ENCODE data around the gene APOB.

APOB gene

DNA sequence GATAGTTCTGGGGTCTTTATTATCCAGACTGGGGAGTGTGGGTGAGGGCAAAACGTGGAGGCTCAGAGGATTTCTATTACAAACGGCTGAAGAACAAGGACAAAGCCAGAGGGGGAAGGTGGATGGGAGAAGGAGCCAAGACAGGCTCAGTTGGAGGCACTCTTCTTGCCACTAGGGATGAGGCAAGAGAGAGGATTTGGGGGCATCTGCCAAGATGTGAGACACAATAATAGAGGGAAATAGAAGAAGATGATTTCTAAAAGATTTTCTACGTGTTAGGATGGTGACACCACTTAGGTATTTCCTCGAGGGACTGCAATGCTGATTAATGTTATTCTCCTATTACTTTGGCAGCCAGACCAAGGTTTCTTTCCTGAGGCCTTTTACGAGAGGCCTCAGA, 71.8 kb downstream of the APOB start:
- no peak for DNase-seq

DNA sequence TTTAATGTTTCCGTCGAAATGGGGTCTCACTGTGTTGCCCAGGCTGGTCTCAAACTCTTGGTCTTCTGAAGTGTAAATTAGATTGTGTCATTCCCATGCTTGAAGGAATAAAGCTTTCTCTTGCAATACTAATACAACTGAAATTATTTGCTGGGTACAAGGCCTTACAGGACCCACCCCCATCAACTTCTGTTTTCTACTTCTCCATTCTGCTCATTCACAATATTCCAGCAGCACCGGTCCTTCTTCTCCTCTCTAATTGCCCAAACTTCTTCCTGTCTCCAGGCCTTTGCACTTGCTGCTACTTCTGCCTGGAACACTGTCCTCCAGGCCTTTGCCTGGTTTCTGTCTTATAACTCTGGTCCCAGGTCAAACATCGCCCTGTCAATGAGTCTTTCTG, 73.8 kb downstream of the APOB start:
- DNase-seq, result no peak

DNA sequence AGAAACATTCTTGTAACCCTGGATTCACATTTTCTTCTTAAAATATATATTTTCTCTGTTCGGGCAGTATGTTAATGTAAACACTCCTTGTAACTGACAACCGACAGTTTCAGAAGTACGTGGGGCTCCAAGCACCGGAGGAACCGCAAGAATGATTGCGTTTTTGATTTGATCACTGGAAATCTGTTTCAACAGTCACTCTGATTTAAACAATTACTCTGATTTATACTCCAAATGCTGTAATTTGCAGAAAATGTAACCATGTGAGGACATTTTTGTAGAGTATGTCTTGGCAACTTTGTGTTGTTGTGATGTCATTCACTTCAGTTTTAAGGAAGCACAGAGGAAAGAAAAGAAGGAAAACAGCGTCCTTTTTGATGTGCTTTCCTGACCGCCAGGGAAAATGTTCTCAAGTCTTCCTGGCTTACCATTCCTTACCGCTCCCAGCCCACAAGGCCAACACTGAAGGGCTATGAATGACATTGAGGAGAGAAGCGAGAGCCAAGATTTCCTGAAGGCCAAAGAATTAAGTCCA, 77.7 kb downstream of the APOB start:
- DNase-seq, result no peak

GRCh38 chr2:20965221-20965620, 78.7 kb downstream of the APOB start:
- no peak for DNase-seq

GRCh38 chr2:20963867-20964266, 80.0 kb downstream of the APOB start:
- no peak for DNase-seq

DNA sequence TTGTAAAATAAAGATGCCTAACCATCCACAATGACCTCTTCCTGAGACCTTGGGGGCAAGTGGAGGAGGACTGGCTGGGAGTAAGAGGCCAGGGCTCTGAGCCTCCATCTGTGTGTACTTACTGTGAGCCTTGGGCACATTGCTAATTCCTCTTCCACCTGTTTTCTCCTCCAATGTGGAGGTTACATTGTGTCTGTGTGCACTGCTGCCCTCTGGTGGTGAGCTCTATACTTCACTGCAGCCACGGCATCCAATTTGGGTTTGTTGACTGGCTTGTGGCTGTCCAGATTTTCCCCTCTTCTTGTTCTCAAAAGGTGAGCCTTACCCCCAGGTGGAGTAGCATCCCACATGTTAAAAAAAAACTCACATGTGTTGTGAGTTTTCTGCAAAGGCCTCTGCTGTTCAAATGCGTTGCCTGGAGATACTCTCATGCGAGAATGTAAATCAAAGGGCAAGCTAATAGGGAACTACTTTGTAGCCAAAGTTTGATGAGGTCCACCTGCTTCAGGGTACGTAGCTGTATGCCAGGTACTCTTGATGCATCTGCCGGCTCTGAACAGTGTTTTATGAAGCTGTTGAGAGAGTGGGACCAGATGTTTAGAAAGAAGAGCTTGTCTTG, 80.8 kb downstream of the APOB start:
- no peak for DNase-seq

DNA sequence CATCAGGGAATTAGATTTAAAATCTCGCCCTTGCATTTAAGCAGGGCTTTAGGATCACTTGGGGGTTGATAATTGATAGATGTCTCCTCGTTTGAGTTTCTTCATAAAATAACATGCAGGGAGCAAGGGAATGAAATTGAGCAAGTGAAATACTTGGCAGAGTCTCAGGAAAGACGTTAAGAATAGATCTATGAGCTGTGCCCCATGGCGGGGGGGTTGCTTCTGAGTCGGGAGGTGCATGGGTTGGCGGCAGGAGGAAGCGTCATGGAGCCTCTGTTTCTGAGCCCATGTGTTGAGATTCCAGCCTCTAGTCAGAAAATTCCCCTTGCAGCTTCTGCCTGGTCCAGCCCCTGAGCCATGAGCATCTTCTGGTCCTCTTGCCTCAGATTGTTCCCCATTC, 82.0 kb downstream of the APOB start:
- DNase-seq, result no peak

- DNase-seq, result no peak
Observed at GRCh38 chr2:20960003-20960402, 83.9 kb downstream of the APOB start.

- no peak for DNase-seq
Observed at GRCh38 chr2:20959252-20959651, 84.6 kb downstream of the APOB start.

DNA sequence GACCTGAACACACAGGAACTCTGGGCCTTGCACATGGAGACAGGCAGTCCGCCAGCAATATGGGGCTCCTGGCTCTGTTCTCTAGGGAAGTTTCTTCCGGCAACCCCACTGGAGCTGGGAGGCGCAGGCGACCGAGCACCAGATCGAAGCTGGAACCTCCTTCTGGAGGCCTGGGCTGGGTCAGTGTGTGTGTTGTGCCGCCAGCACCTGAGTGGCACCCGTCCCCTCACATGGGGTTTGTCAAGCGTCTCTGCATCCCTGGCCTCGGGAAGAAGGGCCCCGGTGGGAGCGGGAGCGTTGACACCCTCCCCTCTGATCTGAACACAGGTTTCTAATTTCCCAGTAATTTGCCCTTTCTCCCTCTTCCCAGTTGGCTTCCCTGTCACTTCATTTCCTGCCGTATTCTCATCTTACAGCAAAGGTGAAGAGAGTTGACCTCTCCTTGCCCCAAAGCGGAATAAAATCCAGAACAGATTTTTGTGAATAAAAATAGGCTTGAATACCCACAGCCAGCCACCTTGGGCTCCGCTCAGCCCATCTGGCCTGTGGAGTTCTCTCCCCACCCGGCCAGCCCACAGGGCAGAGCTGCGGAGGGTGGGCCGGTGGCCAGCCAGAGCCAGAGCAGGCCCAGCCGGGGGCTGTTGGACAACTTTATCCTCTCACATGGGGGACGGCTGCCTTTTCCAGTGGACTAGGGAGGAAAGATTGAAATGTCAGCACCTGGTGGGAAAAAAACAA, 85.9 kb downstream of the APOB start:
- no peak for DNase-seq

DNA sequence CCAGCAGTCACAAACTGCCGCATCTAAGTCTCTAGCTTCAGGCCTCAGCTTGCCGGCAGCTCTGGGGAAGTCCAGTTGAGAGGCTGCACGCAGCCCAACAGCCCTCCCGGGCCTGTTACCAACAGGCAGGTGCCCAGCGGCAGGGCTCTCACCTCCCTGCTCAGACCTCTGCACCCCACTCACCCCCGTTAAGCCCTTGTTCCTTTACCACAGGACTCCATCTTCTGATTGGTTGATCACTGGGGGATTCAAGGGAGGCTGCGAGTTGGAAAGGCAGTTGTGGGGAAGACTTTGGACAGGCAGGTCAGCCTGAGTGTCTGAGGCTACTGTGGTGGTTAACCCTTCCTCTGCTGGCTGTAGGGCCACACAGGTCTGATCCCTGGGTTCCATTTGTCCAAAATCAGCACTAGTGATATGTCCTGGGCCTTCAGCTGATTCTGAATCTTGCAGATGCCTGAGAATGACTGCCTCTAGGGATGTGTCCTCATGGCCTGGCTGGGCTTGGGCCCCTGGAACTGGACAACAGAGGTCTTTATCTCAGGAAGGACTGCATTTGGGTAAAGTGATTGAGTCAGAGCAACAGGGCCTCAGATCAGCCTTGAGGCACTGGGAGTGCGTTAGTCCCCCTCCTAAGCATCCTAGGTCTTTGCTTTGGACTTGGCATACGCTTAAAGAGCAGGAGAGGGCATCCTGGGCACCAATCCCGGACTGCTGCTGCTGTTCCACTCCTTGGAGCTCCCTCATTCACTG, 88.4 kb downstream of the APOB start:
- DNase-seq, result no peak

DNA sequence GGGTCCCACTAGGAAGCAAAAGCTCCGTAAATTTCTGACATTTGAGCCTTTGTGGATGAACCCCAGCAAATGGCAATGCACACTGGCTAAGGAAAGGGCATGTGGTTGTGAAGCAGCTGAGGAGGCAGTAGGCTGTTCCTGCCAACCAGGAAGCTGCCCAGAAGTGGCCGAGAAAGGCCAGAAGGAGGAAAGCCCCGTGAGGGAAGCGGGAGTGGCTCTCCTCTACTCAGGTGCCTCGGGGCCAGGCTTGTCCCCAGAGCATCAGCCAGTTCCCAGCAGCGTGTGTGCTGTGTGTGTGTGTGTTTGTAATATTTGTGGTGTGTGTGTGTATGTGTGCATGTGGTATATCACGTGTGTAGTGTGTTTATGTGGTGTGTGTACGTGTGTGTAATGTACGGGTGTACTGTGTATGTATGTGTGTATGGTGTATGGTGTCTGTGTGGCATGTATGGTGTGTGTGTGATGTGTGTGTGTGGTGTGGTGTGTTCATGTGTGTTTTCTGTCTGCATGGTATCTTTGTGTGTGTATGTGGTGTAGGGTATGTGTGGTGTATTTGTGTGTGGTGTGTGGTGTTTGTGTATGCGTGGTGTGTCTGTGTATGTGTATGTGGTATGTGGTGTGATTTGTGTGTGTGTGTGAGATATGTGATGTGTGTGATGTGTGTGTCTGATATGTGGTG, 90.6 kb downstream of the APOB start:
- no peak for DNase-seq
